SH-SY5Y (cell line): ENCODE data around the gene DCN.

ENCODE experiments used
- GATA2 ChIP-seq: IDR thresholded peaks from 2 replicates; pipeline ENCODE4 v1.6.1; 2011; ENCODE audit warnings: mild to moderate bottlenecking, low read depth, low read length
- GATA3 ChIP-seq: IDR thresholded peaks from 2 replicates; pipeline ENCODE4 v1.6.1; 2011; ENCODE audit warnings: low read depth, mild to moderate bottlenecking, low read length, moderate library complexity

GRCh38 chr12:91108196-91108755 is 74.3 kb downstream of the DCN start:
- TF ChIP-seq GATA2 (no peak), GATA3 (no peak)
